Measurements from ENCODE around the gene SLIT1.

SLIT1 gene

DNA sequence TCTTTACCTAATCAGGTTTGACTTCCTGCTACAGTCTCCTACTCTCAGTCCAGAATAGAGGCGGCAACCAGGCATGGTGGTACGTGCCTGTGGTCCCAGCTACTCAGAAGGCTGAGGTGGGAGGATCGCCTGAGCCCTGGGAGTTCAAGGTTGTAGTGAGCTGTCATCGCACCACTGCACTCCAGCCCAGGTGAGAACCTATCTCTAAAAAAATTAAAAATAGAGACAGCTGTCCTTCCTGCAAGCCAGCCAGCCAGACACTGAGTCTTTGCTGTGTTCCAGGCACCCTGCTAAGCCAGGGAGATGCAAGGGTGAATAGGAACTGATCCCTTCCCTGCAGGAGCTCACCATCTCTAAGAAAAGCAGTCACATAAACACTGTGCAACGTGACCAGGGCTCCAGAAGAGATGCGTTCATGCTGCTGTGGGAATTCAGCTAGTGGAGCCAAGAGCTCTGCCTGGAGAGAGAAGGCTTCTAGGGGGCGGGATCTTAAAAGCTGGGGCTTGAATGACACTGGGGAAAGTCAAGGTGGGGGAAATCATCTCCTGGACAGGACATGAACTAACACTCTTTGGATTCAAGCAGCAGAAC is 22.1 kb upstream of the SLIT1 start:
- no peak overlapping the region for H3K18ac ChIP-seq (ENCODE audit: low read length)
- H3K4me3 ChIP-seq (ENCODE audit: low read length) = no peak overlapping the region
- no peaks in the 10 kb centered on the region for H3K79me1 ChIP-seq (ENCODE audit: low read length)
- no peak overlapping the region for H3K4me2 ChIP-seq (ENCODE audit: low read length)
- WGBS (ENCODE audit: extremely low coverage, insufficient coverage, low lambda C conversion rate) = no CpG with 5 or more reads among the region's 7 CpGs
- H4K8ac ChIP-seq (ENCODE audit: low read depth, low read length) = no peak overlapping the region
- no peak overlapping the region for H3K27ac ChIP-seq (ENCODE audit: low read depth, low read length)
- no peak for DNase-seq
- H2AK5ac ChIP-seq (ENCODE audit: low read length) = no peak overlapping the region
- H3K23ac ChIP-seq (ENCODE audit: low read length) = no peak overlapping the region
- no peak overlapping the region for H4K5ac ChIP-seq (ENCODE audit: low read length)
- no peak overlapping the region for H3K9ac ChIP-seq (ENCODE audit: low read length)
- H2BK5ac ChIP-seq (ENCODE audit: low read length) = no peak overlapping the region
- H3K27me3 ChIP-seq (ENCODE audit: insufficient read depth, low read length, poor library complexity) = no peaks in the 10 kb centered on the region
- no peak overlapping the region for H2BK120ac ChIP-seq (ENCODE audit: low read depth, low read length)
- H3K79me2 ChIP-seq (ENCODE audit: control insufficient read depth, insufficient read depth, low read length) = no peaks in the 10 kb centered on the region
- no peak overlapping the region for H3K4ac ChIP-seq (ENCODE audit: low read depth, low read length)
- no peak overlapping the region for H3K56ac ChIP-seq (ENCODE audit: low read length)
- H3K4me1 ChIP-seq (ENCODE audit: control insufficient read depth, low read depth, low read length) = no peaks in the 10 kb centered on the region
- H3K36me3 ChIP-seq (ENCODE audit: control insufficient read depth, insufficient read depth, low read length) = no peaks in the 10 kb centered on the region
- no peak overlapping the region for H2BK15ac ChIP-seq (replicated peaks; ENCODE audit: low read depth)

DNA sequence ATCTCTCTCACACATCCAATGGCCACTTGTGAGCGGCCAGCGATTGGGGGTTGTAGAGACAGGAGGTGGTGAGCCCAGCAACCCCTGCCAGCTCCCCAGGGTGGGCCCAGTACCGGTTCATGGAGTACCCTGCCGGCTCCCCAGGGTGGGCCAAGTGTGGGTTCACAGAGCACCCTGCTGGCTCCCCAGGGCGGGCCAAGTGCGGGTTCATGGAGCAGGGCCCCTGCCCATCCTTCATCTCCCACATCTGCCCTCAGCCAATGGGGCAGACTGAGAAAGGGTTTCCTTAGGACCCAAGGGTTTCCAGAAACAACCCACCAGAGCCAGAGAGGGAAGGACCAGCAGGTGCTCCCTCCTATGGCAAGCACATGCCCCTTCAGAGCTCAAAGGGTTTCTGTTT is 21.4 kb upstream of the SLIT1 start:
- Histone ChIP-seq H3K36me3 (ENCODE audit: control insufficient read depth, insufficient read depth, low read length) (no peaks in the 10 kb centered on the region), H3K4ac (ENCODE audit: low read depth, low read length) (no peak overlapping the region), H3K27me3 (ENCODE audit: insufficient read depth, low read length, poor library complexity) (no peaks in the 10 kb centered on the region), H3K79me2 (ENCODE audit: control insufficient read depth, insufficient read depth, low read length) (no peaks in the 10 kb centered on the region), H3K4me3 (ENCODE audit: low read length) (no peak overlapping the region), H3K79me1 (ENCODE audit: low read length) (no peaks in the 10 kb centered on the region), H4K8ac (ENCODE audit: low read depth, low read length) (no peak overlapping the region), H3K27ac (ENCODE audit: low read depth, low read length) (no peak overlapping the region), H3K18ac (ENCODE audit: low read length) (no peak overlapping the region), H2BK15ac (replicated peaks; ENCODE audit: low read depth) (no peak overlapping the region), H3K4me1 (ENCODE audit: control insufficient read depth, low read depth, low read length) (no peaks in the 10 kb centered on the region), H2BK5ac (ENCODE audit: low read length) (no peak overlapping the region), H3K56ac (ENCODE audit: low read length) (no peak overlapping the region), H3K4me2 (ENCODE audit: low read length) (no peak overlapping the region), H3K23ac (ENCODE audit: low read length) (no peak overlapping the region), H2AK5ac (ENCODE audit: low read length) (no peak overlapping the region), H3K9ac (ENCODE audit: low read length) (no peak overlapping the region), H4K5ac (ENCODE audit: low read length) (no peak overlapping the region), H2BK120ac (ENCODE audit: low read depth, low read length) (no peak overlapping the region)
- no CpG with 5 or more reads among the region's 6 CpGs for WGBS (ENCODE audit: extremely low coverage, insufficient coverage, low lambda C conversion rate)
- no peak for DNase-seq

GRCh38 chr10:97204826-97205679 is 19.3 kb upstream of the SLIT1 start:
- DNase-seq = no peak

GRCh38 chr10:97203220-97203619 is 17.5 kb upstream of the SLIT1 start:
- H3K56ac ChIP-seq (ENCODE audit: low read length) = no peak overlapping the region
- H3K4me1 ChIP-seq (ENCODE audit: control insufficient read depth, low read depth, low read length) = no peaks in the 10 kb centered on the region
- no peak overlapping the region for H3K4me3 ChIP-seq (ENCODE audit: low read length)
- no peaks in the 10 kb centered on the region for H3K79me2 ChIP-seq (ENCODE audit: control insufficient read depth, insufficient read depth, low read length)
- H3K9ac ChIP-seq (ENCODE audit: low read length) = no peak overlapping the region
- no peak overlapping the region for H2AK5ac ChIP-seq (ENCODE audit: low read length)
- H3K4me2 ChIP-seq (ENCODE audit: low read length) = no peak overlapping the region
- H3K36me3 ChIP-seq (ENCODE audit: control insufficient read depth, insufficient read depth, low read length) = no peaks in the 10 kb centered on the region
- no peak for DNase-seq
- WGBS (ENCODE audit: extremely low coverage, insufficient coverage, low lambda C conversion rate) = no CpG with 5 or more reads among the region's 7 CpGs
- no peak overlapping the region for H2BK15ac ChIP-seq (replicated peaks; ENCODE audit: low read depth)
- no peak overlapping the region for H3K27ac ChIP-seq (ENCODE audit: low read depth, low read length)
- no peaks in the 10 kb centered on the region for H3K79me1 ChIP-seq (ENCODE audit: low read length)
- H4K5ac ChIP-seq (ENCODE audit: low read length) = no peak overlapping the region
- H3K27me3 ChIP-seq (ENCODE audit: insufficient read depth, low read length, poor library complexity) = no peaks in the 10 kb centered on the region
- H3K4ac ChIP-seq (ENCODE audit: low read depth, low read length) = no peak overlapping the region
- H2BK5ac ChIP-seq (ENCODE audit: low read length) = no peak overlapping the region
- H3K23ac ChIP-seq (ENCODE audit: low read length) = no peak overlapping the region
- no peak overlapping the region for H3K18ac ChIP-seq (ENCODE audit: low read length)
- no peak overlapping the region for H4K8ac ChIP-seq (ENCODE audit: low read depth, low read length)
- no peak overlapping the region for H2BK120ac ChIP-seq (ENCODE audit: low read depth, low read length)

More at GRCh38 chr10:97204826-97205679, 19.3 kb upstream of the SLIT1 start:
- no CpG with 5 or more reads among the region's 14 CpGs for WGBS (ENCODE audit: extremely low coverage, insufficient coverage, low lambda C conversion rate)
- Histone ChIP-seq H3K56ac (ENCODE audit: low read length) (no peak overlapping the region), H3K79me2 (ENCODE audit: control insufficient read depth, insufficient read depth, low read length) (no peaks in the 10 kb centered on the region), H2BK15ac (replicated peaks; ENCODE audit: low read depth) (no peak overlapping the region), H4K8ac (ENCODE audit: low read depth, low read length) (no peak overlapping the region), H2BK120ac (ENCODE audit: low read depth, low read length) (no peak overlapping the region), H2AK5ac (ENCODE audit: low read length) (no peak overlapping the region), H3K4me3 (ENCODE audit: low read length) (no peak overlapping the region), H3K4me2 (ENCODE audit: low read length) (no peak overlapping the region), H3K23ac (ENCODE audit: low read length) (no peak overlapping the region), H3K9ac (ENCODE audit: low read length) (no peak overlapping the region), H4K5ac (ENCODE audit: low read length) (no peak overlapping the region), H3K18ac (ENCODE audit: low read length) (no peak overlapping the region), H3K27me3 (ENCODE audit: insufficient read depth, low read length, poor library complexity) (no peaks in the 10 kb centered on the region), H3K79me1 (ENCODE audit: low read length) (no peaks in the 10 kb centered on the region), H3K4ac (ENCODE audit: low read depth, low read length) (no peak overlapping the region), H3K27ac (ENCODE audit: low read depth, low read length) (no peak overlapping the region), H2BK5ac (ENCODE audit: low read length) (no peak overlapping the region), H3K4me1 (ENCODE audit: control insufficient read depth, low read depth, low read length) (no peaks in the 10 kb centered on the region), H3K36me3 (ENCODE audit: control insufficient read depth, insufficient read depth, low read length) (no peaks in the 10 kb centered on the region)

GRCh38 chr10:97200616-97201015 is 14.9 kb upstream of the SLIT1 start:
- no peak overlapping the region for H3K9ac ChIP-seq (ENCODE audit: low read length)
- no peaks in the 10 kb centered on the region for H3K36me3 ChIP-seq (ENCODE audit: control insufficient read depth, insufficient read depth, low read length)
- H3K4me3 ChIP-seq (ENCODE audit: low read length) = no peak overlapping the region
- H3K4me2 ChIP-seq (ENCODE audit: low read length) = no peak overlapping the region
- H2BK120ac ChIP-seq (ENCODE audit: low read depth, low read length) = no peak overlapping the region
- no peak overlapping the region for H3K4ac ChIP-seq (ENCODE audit: low read depth, low read length)
- no CpG with 5 or more reads among the region's 6 CpGs for WGBS (ENCODE audit: extremely low coverage, insufficient coverage, low lambda C conversion rate)
- H3K27ac ChIP-seq (ENCODE audit: low read depth, low read length) = no peak overlapping the region
- H4K8ac ChIP-seq (ENCODE audit: low read depth, low read length) = no peak overlapping the region
- no peak overlapping the region for H3K56ac ChIP-seq (ENCODE audit: low read length)
- H3K18ac ChIP-seq (ENCODE audit: low read length) = no peak overlapping the region
- no peaks in the 10 kb centered on the region for H3K79me2 ChIP-seq (ENCODE audit: control insufficient read depth, insufficient read depth, low read length)
- H2AK5ac ChIP-seq (ENCODE audit: low read length) = no peak overlapping the region
- no peaks in the 10 kb centered on the region for H3K27me3 ChIP-seq (ENCODE audit: insufficient read depth, low read length, poor library complexity)
- no peak overlapping the region for H3K23ac ChIP-seq (ENCODE audit: low read length)
- H4K5ac ChIP-seq (ENCODE audit: low read length) = no peak overlapping the region
- peaks cover 1% of the 10 kb centered on the region for H3K4me1 ChIP-seq (ENCODE audit: control insufficient read depth, low read depth, low read length)
- H2BK5ac ChIP-seq (ENCODE audit: low read length) = no peak overlapping the region
- DNase-seq = no peak
- no peak overlapping the region for H2BK15ac ChIP-seq (replicated peaks; ENCODE audit: low read depth)
- H3K79me1 ChIP-seq (ENCODE audit: low read length) = no peaks in the 10 kb centered on the region
